ENCODE measurements around the gene TMEM130. TPM values are rescaled to one million over a fixed set of nuclear protein-coding genes. Genes with fewer than 3 reads are reported as not detected.
A peak's percentile ranks its signal among the peaks of the same experiment; 100 is the strongest.

The TMEM130 gene
- total and polyA plus RNA-seq, 9 of the 15 experiments (the other 6 are each of a cell fraction or from before 2014, with no cell fraction given) = 0.07 TPM; not detected in 8

DNA sequence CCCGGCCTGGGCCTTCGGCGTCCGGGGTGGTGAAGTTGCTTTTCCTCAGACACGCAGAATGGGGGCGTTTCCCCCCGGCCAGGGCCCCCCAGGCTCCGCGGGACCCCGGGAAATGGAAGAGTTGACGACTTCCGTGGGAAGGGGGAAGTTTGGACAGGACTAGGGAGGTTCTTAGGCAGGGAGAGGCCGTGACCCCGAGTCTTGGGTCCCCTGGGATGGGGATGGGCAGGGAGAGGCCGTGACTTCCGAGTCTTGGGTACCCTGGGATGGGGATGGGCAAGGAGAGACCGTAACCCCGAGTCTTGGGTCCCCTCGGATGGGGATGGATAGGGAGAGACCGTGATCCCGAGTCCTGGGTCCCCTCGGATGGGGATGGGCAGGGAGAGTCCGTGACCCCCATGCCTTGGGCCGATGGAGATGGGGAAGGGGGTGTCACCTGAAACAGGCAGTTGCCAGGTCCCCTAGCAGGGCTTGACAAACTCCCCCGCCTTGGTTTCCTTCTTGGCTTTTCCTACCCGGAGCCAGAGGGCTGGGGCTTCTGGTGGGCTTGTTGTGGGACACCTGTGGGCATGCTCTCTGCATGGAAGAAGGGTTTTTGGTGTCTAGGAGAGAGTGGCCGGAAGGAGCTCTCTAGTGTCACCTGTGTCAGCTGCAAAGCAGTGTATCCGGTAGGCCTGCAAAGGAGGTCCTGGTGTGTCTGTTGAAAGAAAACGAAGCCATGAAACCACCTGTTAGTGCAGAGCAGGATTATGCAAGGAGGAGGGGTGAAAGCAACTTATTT, 9.6 kb upstream of the TMEM130 start (continued):
- TF ChIP-seq BRCA1 (IDR thresholded peaks at IDR 0.05) (no peak), BRCA1 (CRISPR knock-in tag; IDR thresholded peaks at IDR 0.05) (no peak), ELF1 (tag; IDR thresholded peaks at IDR 0.05) (no peak), GABPA (tag; conservative IDR thresholded peaks at IDR 0.05; ENCODE audit: low read depth) (peak; percentile 89), KHSRP (IDR thresholded peaks at IDR 0.05) (no peak), ZNF324 (CRISPR knock-in tag; IDR thresholded peaks at IDR 0.05) (no peak), ETV5 (CRISPR knock-in tag; IDR thresholded peaks at IDR 0.05; ENCODE audit: low read depth) (peak; percentile 51), EP400 (IDR thresholded peaks at IDR 0.05) (no peak), ZNF232 (CRISPR knock-in tag; IDR thresholded peaks at IDR 0.05) (no peak), HMGN3 (IDR thresholded peaks at IDR 0.05; ENCODE audit: borderline replicate concordance, extremely low read depth, insufficient read length, low read depth, low read length) (peak; percentile 23), RNF2 (IDR thresholded peaks at IDR 0.05) (0 out of 2 replicates have a peak, but pooled peaks have one; percentile 8), TGIF2 (CRISPR knock-in tag; IDR thresholded peaks at IDR 0.05) (no peak), POLR2B (IDR thresholded peaks at IDR 0.05; ENCODE audit: low read depth, partially characterized antibody) (no peak), ETV1 (tag; conservative IDR thresholded peaks at IDR 0.05; ENCODE audit: low read depth) (peak; percentile 90)
- TF ChIP-seq, protein P1, sequence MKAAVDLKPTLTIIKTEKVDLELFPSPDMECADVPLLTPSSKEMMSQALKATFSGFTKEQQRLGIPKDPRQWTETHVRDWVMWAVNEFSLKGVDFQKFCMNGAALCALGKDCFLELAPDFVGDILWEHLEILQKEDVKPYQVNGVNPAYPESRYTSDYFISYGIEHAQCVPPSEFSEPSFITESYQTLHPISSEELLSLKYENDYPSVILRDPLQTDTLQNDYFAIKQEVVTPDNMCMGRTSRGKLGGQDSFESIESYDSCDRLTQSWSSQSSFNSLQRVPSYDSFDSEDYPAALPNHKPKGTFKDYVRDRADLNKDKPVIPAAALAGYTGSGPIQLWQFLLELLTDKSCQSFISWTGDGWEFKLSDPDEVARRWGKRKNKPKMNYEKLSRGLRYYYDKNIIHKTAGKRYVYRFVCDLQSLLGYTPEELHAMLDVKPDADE (conservative IDR thresholded peaks at IDR 0.05; ENCODE audit: control insufficient read depth, low read depth, low read length) = no peak
- TF ChIP-seq, protein P2, sequence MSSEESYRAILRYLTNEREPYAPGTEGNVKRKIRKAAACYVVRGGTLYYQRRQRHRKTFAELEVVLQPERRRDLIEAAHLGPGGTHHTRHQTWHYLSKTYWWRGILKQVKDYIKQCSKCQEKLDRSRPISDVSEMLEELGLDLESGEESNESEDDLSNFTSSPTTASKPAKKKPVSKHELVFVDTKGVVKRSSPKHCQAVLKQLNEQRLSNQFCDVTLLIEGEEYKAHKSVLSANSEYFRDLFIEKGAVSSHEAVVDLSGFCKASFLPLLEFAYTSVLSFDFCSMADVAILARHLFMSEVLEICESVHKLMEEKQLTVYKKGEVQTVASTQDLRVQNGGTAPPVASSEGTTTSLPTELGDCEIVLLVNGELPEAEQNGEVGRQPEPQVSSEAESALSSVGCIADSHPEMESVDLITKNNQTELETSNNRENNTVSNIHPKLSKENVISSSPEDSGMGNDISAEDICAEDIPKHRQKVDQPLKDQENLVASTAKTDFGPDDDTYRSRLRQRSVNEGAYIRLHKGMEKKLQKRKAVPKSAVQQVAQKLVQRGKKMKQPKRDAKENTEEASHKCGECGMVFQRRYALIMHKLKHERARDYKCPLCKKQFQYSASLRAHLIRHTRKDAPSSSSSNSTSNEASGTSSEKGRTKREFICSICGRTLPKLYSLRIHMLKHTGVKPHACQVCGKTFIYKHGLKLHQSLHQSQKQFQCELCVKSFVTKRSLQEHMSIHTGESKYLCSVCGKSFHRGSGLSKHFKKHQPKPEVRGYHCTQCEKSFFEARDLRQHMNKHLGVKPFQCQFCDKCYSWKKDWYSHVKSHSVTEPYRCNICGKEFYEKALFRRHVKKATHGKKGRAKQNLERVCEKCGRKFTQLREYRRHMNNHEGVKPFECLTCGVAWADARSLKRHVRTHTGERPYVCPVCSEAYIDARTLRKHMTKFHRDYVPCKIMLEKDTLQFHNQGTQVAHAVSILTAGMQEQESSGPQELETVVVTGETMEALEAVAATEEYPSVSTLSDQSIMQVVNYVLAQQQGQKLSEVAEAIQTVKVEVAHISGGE (CRISPR knock-in tag; IDR thresholded peaks at IDR 0.05) = peak in 1 of 3 experiments; percentile 51; a peak in 3 of 6 replicates
- TF ChIP-seq, protein P3, sequence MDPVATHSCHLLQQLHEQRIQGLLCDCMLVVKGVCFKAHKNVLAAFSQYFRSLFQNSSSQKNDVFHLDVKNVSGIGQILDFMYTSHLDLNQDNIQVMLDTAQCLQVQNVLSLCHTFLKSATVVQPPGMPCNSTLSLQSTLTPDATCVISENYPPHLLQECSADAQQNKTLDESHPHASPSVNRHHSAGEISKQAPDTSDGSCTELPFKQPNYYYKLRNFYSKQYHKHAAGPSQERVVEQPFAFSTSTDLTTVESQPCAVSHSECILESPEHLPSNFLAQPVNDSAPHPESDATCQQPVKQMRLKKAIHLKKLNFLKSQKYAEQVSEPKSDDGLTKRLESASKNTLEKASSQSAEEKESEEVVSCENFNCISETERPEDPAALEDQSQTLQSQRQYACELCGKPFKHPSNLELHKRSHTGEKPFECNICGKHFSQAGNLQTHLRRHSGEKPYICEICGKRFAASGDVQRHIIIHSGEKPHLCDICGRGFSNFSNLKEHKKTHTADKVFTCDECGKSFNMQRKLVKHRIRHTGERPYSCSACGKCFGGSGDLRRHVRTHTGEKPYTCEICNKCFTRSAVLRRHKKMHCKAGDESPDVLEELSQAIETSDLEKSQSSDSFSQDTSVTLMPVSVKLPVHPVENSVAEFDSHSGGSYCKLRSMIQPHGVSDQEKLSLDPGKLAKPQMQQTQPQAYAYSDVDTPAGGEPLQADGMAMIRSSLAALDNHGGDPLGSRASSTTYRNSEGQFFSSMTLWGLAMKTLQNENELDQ (CRISPR knock-in tag; IDR thresholded peaks at IDR 0.05; ENCODE audit: borderline replicate concordance) = 0 out of 2 replicates have a peak, but pooled peaks have one; percentile 10
- TF ChIP-seq, protein P4, sequence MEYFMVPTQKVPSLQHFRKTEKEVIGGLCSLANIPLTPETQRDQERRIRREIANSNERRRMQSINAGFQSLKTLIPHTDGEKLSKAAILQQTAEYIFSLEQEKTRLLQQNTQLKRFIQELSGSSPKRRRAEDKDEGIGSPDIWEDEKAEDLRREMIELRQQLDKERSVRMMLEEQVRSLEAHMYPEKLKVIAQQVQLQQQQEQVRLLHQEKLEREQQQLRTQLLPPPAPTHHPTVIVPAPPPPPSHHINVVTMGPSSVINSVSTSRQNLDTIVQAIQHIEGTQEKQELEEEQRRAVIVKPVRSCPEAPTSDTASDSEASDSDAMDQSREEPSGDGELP (CRISPR knock-in tag; IDR thresholded peaks at IDR 0.05; ENCODE audit: borderline replicate concordance) = peak; percentile 64

All from K562 (cell line).